C4-2B (cell line): ENCODE results near the gene MARCHF11.

ENCODE experiments used
- H3K27ac ChIP-seq: fragments of 450-650 bp; 2 replicates; pipeline ENCODE4 v1.5.1; 2017
- ZFX ChIP-seq: fragments of 450-650 bp; IDR thresholded peaks from 2 replicates; pipeline ENCODE4 v1.6.1; 2017
- TF ChIP-seq, protein P1 (sequence below): fragments of 450-650 bp; conservative IDR thresholded peaks from 2 replicates; pipeline ENCODE4 v1.5.1; 2017; ENCODE audit warnings: mild to moderate bottlenecking

MARCHF11 gene

DNA sequence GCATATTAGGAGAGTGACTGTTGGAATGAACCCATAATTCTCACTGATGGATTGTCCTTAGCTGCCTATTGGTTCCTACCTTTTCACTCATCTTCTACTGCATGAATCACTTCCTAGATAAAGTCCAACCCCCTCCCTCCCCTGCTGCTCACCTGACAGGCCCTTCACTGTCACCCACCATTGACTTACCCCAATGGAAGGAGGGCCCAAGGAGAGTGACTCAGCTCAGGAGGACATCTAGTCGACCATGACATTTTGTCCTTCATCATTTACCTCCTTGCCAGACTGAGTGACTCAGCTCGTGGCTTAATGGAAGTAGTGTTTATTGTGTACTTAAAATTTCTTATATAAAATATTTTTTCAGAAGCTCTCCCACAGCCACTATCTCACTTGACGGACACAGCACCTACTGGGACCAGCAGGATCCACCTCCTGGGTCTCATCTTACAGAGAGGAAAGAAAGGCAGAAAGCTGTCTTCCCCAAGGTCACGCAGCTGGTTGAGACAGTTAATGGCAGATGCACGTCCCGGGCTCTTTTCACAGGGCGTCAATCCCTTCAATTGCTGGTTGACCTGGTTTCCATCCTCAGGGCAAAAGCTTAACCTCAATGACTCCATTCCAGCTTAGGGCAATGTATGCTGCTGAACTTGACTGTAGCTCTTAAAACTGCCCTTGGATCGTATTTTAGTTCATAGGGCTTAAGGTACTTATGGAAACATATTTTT is 142.3 kb downstream of the MARCHF11 start:
- TF ChIP-seq ZFX, result no peak
- TF ChIP-seq, protein P1, sequence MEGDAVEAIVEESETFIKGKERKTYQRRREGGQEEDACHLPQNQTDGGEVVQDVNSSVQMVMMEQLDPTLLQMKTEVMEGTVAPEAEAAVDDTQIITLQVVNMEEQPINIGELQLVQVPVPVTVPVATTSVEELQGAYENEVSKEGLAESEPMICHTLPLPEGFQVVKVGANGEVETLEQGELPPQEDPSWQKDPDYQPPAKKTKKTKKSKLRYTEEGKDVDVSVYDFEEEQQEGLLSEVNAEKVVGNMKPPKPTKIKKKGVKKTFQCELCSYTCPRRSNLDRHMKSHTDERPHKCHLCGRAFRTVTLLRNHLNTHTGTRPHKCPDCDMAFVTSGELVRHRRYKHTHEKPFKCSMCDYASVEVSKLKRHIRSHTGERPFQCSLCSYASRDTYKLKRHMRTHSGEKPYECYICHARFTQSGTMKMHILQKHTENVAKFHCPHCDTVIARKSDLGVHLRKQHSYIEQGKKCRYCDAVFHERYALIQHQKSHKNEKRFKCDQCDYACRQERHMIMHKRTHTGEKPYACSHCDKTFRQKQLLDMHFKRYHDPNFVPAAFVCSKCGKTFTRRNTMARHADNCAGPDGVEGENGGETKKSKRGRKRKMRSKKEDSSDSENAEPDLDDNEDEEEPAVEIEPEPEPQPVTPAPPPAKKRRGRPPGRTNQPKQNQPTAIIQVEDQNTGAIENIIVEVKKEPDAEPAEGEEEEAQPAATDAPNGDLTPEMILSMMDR, result no peak
- H3K27ac ChIP-seq, result no peak overlapping the region

- no peak for TF ChIP-seq ZFX
- TF ChIP-seq, protein P1, result no peak
- H3K27ac ChIP-seq, result no peak overlapping the region
These were observed 145.1 kb downstream of the MARCHF11 start for GRCh38 chr5:16034319-16035001.

DNA sequence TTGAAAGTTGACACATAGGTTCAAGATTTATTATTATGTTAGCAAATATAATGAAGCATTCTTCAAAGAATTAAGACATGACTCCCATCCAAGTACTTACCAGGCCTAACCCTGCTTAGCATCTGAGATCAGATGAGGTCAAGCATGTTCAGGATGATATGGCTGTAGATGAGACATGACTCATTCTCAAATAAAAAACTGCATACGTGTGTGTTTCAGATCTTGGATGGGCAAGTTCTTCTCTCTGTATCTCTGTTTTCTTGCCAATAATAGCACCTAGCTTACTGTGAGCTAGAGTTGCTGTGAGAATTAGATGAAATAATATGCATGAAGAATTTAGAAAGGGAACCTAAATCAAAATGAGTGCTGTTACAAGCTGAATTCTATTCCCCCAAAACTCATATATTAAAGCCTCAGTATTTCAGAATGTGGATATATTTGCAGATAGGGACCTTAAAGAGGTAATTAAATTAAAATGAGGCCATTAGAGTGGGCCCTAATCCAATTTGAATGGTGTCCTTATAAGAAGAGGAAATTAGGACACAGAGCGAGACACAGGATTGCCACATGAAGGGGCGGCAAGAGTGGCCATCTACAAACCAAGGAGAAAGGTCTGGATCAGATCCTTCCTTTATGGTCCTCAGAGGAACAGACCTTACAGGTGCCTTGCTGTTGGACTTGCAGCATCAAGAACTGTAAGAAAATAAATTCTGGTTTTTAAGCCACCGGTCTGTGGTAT is 146.2 kb downstream of the MARCHF11 start:
- no peak overlapping the region for H3K27ac ChIP-seq
- TF ChIP-seq, protein P1, result no peak
- TF ChIP-seq ZFX, result no peak

DNA sequence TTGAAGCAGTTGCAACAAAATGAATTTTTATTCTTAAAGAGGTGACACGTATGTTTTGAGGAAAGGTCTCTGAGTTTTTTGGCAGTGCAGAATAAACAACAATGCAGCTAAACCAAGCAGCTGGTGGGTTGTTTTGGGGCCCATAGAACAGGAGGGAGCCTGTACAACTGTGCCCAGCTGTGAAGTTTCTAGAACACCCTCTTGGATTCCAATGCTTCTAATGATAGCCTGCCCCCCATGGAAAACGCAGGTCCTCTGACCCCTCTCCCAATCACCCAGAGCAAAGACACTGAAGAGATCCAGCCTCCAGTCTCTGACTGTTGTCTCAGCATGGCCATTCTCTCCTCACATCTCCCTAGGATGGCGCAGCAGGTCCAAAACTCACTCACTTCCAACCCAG is 150.9 kb downstream of the MARCHF11 start:
- TF ChIP-seq, protein P1, result no peak
- TF ChIP-seq ZFX, result no peak
- H3K27ac ChIP-seq, result no peak overlapping the region

DNA sequence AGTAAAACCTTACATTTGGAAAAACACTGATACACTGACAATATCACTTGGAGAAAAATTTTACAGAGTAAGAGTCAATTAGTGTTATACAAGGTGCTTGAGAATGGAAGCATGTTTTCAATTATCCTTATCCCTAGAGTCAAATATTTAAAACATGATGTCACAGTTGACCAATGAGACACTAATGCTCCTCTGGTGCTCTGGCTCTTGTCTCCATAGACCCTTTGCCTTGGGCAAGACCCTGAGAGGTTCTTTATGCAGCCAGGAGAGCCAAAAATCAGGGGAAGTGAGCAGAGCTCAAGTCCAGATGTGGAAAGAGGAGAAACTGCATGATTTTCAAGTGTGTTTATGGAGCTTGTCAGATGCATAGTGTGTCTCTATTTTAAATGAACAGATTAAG is 153.9 kb downstream of the MARCHF11 start:
- H3K27ac ChIP-seq, result no peak overlapping the region
- TF ChIP-seq, protein P1, result no peak
- TF ChIP-seq ZFX, result no peak

GRCh38 chr5:16018970-16019369 is 160.6 kb downstream of the MARCHF11 start:
- no peak for TF ChIP-seq ZFX
- TF ChIP-seq, protein P1, result no peak

GRCh38 chr5:16017720-16018119 is 161.9 kb downstream of the MARCHF11 start:
- TF ChIP-seq, protein P1, result no peak
- no peak for TF ChIP-seq ZFX

More at GRCh38 chr5:16018970-16019369, 160.6 kb downstream of the MARCHF11 start:
- H3K27ac ChIP-seq, result no peak overlapping the region

More at GRCh38 chr5:16017720-16018119, 161.9 kb downstream of the MARCHF11 start:
- no peak overlapping the region for H3K27ac ChIP-seq
